GM04504 (cell line): ENCODE results near the gene ADAM10.

Source experiments
- DNase-seq: peaks from one replicate; pipeline ENCODE4 v3.0.0-alpha.2; 2012; ENCODE audit warnings: low read depth

ADAM10 gene

DNA sequence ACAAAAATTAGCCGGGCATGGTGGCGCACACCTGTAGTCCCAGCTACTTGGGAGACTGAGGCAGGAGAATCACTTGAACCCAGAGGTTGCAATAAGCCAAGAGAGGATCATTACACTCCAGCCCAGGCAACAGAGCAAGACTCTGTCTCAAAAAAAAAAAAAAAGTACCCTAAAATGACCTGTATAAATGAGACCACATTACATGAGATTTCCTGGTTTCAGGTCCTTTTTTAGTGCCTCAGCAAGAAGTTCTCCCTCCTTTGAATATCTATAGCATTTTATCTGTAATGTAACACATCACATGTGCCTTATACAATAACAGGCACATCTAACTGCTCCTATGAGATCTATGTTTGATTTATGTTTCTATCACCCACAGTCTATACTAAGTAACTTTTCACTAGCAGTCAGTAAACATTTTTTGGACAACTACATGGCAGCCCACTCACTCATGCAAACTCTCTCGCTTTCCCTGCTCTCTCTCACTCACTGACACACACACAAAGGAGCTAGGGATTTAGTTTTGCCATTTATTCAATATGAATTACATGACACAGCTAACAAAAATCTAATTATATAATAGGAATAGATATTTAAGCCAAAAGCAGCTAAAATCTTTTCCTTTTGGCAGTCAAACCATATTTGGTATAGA lies 34.1 kb downstream of the ADAM10 start:
- no peak for DNase-seq

DNA sequence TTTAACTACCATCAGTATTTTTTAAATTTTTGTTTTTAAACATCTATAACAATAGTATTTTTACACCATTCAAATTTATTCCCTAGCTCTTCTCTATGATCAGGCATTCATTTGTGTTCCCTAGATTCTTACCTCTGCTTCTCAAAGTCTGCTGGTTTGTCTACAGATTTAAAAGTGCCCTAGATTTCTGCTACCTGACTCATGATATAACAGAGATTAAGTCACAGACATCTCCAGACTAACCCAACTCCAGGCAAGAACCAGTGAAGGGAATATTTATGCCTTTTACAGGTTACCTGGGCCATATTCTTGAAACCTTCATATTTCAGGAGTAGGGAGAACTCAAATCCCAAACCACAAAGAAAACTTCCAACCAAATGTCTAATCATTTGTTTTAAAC lies 38.8 kb downstream of the ADAM10 start:
- DNase-seq, result no peak

- DNase-seq, result no peak
Observed at GRCh38 chr15:58707397-58707796, 42.1 kb downstream of the ADAM10 start.

DNA sequence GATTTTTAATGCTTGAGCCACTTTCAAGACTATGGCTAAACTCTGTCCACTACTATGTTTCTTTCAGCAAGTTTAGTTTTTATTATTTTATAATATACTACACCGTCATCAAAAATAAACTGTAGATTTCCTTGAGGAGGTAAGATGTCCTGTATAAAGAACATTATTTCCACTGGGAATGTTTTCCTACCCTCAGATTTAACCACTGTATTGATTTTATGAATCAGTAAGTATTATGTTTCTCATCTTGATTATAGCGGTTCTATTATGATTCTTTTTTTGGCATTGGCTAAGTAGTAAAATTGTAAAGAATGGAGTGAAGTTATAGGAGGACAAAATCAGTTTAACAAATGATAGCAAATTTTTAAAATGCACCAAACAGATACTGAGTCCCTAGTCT lies 44.4 kb downstream of the ADAM10 start:
- no peak for DNase-seq

- DNase-seq, result no peak
Observed at GRCh38 chr15:58704155-58704865, 45.2 kb downstream of the ADAM10 start.

GRCh38 chr15:58703610-58704009 lies 45.9 kb downstream of the ADAM10 start:
- DNase-seq, result no peak

DNA sequence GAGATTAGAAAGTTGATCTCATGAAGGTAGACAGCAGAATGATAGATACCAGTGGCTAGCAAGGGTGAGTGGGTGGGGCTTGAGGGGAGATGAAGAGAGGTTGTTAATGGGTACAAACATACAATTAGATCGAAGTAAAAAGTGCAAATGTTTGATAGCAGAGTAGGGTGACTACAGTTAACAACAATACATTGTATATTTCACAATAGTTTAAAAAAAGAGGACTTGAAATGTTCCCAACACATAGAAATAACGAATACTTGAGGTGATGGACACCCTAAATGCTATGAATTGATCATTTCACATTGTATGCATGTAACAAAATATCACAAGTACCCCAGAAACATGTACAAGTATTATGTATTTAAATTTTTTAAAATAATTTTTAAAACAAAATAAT lies 47.3 kb downstream of the ADAM10 start:
- no peak for DNase-seq

- DNase-seq, result no peak
Observed at GRCh38 chr15:58701376-58701775, 48.1 kb downstream of the ADAM10 start.

DNA sequence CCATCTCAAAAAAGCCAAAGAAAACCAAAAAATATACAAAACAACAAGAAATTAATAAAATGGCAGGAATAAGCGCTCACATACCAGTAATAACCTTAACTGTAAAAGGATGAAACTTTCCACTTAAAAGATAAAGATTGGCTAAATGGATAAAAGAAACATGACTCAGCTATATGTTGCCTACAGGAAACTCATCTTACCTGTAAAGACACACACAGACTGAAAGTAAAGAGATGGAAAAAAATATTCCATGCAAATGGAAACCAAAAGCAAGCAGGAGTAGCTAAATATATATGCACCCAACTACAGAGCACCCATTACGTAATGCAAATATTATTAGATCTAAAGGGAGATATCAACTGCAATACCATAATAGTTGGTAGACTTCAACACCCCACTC lies 49.7 kb downstream of the ADAM10 start:
- DNase-seq, result no peak

DNA sequence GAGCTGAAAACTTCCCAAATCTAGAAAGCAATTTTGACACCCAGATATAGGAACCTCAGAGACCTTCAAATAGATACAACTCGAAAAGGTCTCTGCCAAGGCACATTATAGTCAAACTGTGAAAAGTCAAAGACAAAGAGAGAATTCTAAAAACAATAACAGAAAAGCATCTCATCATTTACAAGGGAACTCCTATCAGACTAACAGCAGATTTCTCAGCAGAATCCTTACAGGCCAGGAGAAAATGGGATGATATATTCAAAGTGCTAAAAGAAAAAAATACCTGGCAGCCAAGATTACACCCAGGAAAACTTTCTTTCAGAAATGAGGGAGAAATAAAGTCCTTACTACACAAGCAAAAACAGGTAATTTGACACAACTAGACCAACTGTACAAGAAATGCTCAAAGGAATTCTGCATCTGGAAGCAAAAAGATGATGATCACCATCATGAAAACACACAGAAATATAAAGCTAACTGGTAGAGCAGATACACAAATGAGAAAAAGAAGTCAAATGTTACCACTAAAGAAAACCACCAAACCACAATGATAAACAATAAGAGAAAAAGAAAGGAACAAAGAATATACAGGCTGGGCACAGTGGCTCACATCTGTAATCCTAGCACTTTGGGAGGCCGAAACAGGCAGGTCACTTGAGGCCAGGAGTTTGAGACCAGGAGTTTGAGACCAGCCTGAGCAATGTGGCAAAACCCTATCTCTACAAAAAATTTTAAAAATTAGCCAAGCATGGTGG lies 50.4 kb downstream of the ADAM10 start:
- no peak for DNase-seq

DNA sequence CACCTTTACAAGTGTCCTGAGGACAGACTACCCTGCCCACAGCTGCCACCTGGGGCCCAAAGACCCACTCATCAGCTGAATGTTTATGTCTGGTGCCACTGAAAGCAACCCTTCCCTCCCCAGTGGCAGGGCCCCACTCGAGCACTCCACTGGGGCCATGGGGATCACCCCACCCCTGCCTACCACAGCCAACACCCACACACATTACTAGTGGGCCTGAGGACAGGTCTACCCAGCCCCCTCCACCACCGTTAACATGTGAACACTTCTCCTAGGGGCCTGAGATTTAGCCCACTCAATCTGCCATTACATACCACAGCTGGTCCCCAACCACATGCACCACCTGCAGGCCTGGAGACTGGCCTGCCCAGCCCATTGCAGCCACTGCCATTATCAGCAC lies 52.3 kb downstream of the ADAM10 start:
- no peak for DNase-seq

- DNase-seq, result no peak
Observed at GRCh38 chr15:58696738-58697137, 52.8 kb downstream of the ADAM10 start.

- DNase-seq, result no peak
Observed at GRCh38 chr15:58694641-58695398, 54.7 kb downstream of the ADAM10 start.

GRCh38 chr15:58690703-58691102 lies 58.8 kb downstream of the ADAM10 start:
- DNase-seq, result no peak

- DNase-seq, result no peak
Observed at GRCh38 chr15:58689646-58690045, 59.9 kb downstream of the ADAM10 start.

- no peak for DNase-seq
Observed at GRCh38 chr15:58686286-58686685, 63.2 kb downstream of the ADAM10 start.

DNA sequence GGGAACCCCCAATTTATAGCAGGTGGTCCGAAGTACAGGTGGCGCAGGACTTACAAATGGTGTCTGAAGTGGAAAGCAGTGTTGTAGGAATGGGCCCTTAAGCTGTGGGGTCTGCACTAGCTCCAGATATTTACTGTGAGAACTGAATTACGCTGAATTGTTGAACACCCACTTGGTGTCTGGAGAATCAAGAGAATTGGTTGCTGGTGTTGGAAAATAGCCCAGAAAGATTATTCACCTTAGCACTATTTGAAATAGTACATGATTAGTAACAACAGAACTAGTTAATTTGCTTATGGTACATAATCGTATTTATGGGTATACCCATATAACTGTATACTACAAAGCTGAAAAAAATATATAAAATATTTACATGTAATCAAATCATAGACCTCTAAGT lies 64.8 kb downstream of the ADAM10 start:
- no peak for DNase-seq

- DNase-seq, result no peak
Observed at GRCh38 chr15:58684036-58684710, 65.3 kb downstream of the ADAM10 start.

GRCh38 chr15:58682234-58682633 lies 67.3 kb downstream of the ADAM10 start:
- no peak for DNase-seq

DNA sequence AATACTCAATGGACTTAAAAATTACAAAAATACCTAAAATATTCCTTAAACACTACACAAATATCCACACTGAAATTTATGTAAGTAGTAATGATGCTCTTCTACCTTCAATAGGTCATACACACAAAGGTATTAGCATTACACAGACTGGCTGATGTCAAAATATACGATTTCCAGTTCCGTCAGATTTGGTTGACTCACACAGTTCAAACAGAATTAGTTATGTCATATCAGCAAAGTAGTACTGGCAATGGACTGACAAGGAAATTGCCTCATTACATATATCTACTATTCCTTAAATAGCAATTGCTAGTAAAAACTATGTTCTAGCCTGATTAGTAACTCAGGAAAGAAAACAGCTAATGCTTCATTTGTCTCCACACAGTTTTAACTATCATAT lies 70.8 kb downstream of the ADAM10 start:
- no peak for DNase-seq

DNA sequence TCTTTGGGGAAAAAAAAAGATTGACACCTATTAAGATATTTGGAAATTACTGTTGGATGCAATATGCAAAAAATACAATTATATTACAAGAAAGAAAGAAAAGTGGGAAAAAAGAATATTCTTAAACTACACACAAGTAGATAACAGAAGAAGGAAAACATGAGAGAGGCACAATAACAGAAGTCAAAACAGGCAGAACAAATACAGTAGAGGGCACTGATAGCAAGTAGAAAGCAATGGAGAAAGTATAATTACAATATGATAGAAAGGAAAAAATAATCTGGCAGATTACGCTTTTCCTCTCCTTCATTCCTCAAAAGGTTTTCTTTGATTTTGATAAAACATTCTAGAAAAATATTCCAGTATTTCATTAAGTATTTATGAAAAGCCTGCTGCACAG lies 72.1 kb downstream of the ADAM10 start:
- no peak for DNase-seq

GRCh38 chr15:58676766-58677165 lies 72.7 kb downstream of the ADAM10 start:
- DNase-seq, result no peak
